ENCODE results near the gene DNAJB6. TPM values are rescaled to one million over a fixed set of nuclear protein-coding genes. Genes with fewer than 3 reads are reported as not detected.

Gene DNAJB6
- total RNA-seq, 3 donors from 2014 or later = 71.2 to 165 (median 75.0) TPM

- ATAC-seq = no peak
- no peaks in the 10 kb centered on the region for H3K9me3 ChIP-seq
- H3K4me3 ChIP-seq = no peak overlapping the region
- H3K4me1 ChIP-seq (ENCODE audit: low read depth) = peaks cover 15% of the 10 kb centered on the region
- DNase-seq = no peak
- H3K36me3 ChIP-seq (ENCODE audit: low read depth) = no peaks in the 10 kb centered on the region
- no peak for TF ChIP-seq CTCF (IDR thresholded peaks at IDR 0.05)
- intact Hi-C loops (cut with DNase I, micrococcal nuclease) = no loop called here
Measured at GRCh38 chr7:157358753-157359096, 21.9 kb downstream of the DNAJB6 start.

- H3K36me3 ChIP-seq (ENCODE audit: low read depth) = no peaks in the 10 kb centered on the region
- ATAC-seq (no peak), DNase-seq (no peak)
- no peak for TF ChIP-seq CTCF (IDR thresholded peaks at IDR 0.05)
- H3K4me1 ChIP-seq (ENCODE audit: low read depth) = peaks cover 15% of the 10 kb centered on the region
- H3K9me3 ChIP-seq = no peaks in the 10 kb centered on the region
- intact Hi-C loops (cut with DNase I, micrococcal nuclease) = no loop called here
- no peak overlapping the region for H3K4me3 ChIP-seq
Measured at GRCh38 chr7:157359581-157359980, 22.8 kb downstream of the DNAJB6 start.

- Histone ChIP-seq H3K4me3 (no peak overlapping the region), H3K9me3 (no peaks in the 10 kb centered on the region), H3K4me1 (ENCODE audit: low read depth) (peaks cover 10% of the 10 kb centered on the region), H3K36me3 (ENCODE audit: low read depth) (no peaks in the 10 kb centered on the region)
- intact Hi-C loops (cut with DNase I, micrococcal nuclease) = no loop called here
- no peak for TF ChIP-seq CTCF (IDR thresholded peaks at IDR 0.05)
- no peak for DNase-seq
- ATAC-seq = peak; percentile 47
Measured at GRCh38 chr7:157360483-157361025, 23.8 kb downstream of the DNAJB6 start.

GRCh38 chr7:157361537-157361936, 24.7 kb downstream of the DNAJB6 start:
- intact Hi-C loops (cut with DNase I, micrococcal nuclease) = no loop called here
- no peak for ATAC-seq
- Histone ChIP-seq H3K4me1 (ENCODE audit: low read depth) (peaks cover 2% of the 10 kb centered on the region), H3K4me3 (no peak overlapping the region), H3K9me3 (no peaks in the 10 kb centered on the region), H3K36me3 (ENCODE audit: low read depth) (no peaks in the 10 kb centered on the region)
- DNase-seq = no peak
- no peak for TF ChIP-seq CTCF (IDR thresholded peaks at IDR 0.05)

- no peak overlapping the region for H3K4me3 ChIP-seq
- no peaks in the 10 kb centered on the region for H3K4me1 ChIP-seq (ENCODE audit: low read depth)
- H3K36me3 ChIP-seq (ENCODE audit: low read depth) = no peaks in the 10 kb centered on the region
- no peak for ATAC-seq
- intact Hi-C loops (cut with DNase I, micrococcal nuclease) = no loop called here
- no peak for TF ChIP-seq CTCF (IDR thresholded peaks at IDR 0.05)
- H3K9me3 ChIP-seq = no peaks in the 10 kb centered on the region
- no peak for DNase-seq
Measured at GRCh38 chr7:157362729-157363128, 25.9 kb downstream of the DNAJB6 start.

GRCh38 chr7:157366722-157367121, 29.9 kb downstream of the DNAJB6 start:
- TF ChIP-seq CTCF (IDR thresholded peaks at IDR 0.05) = no peak
- ATAC-seq (no peak), DNase-seq (no peak)
- H3K9me3 ChIP-seq = no peaks in the 10 kb centered on the region
- intact Hi-C loops (cut with DNase I, micrococcal nuclease) = no loop called here
- no peaks in the 10 kb centered on the region for H3K4me1 ChIP-seq (ENCODE audit: low read depth)
- H3K4me3 ChIP-seq = no peak overlapping the region
- peaks cover 6% of the 10 kb centered on the region for H3K36me3 ChIP-seq (ENCODE audit: low read depth)
